B cell (primary cell): ENCODE data around the gene SRPX2.

ENCODE experiments used
- EZH2 ChIP-seq: IDR thresholded peaks from 2 replicates; pipeline ENCODE4 v1.6.1; 2012; ENCODE audit warnings: borderline replicate concordance, low read depth, mild to moderate bottlenecking, moderate library complexity, low read length; ENCODE audit not compliant: insufficient read depth, poor library complexity, severe bottlenecking
- TF ChIP-seq, protein P1 (sequence below): fragments of 200-600 bp; IDR thresholded peaks from one replicate; pipeline ENCODE4 v1.8.0; 2022; ENCODE audit warnings: antibody characterized with exemption, mild to moderate bottlenecking

DNA sequence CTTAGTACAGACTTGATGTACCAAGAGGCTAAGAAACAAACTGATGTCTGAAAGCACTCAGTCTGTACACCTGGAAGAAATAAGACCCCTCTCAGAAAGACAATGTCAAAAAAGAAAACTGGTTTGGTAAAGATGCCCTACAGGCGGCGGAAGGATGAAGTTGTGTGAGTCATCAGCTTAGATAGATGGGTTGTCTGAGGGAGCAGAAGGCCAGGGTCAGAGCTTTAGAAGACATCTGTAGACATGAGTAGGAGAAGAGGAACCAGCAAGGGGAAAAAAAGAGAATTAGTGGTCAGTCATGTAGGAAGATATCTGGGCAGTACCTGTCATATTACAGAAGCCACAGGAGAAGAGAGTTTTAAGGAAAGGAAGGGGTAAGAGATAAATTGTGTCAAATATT lies 8.3 kb downstream of the SRPX2 start:
- TF ChIP-seq, protein P1, sequence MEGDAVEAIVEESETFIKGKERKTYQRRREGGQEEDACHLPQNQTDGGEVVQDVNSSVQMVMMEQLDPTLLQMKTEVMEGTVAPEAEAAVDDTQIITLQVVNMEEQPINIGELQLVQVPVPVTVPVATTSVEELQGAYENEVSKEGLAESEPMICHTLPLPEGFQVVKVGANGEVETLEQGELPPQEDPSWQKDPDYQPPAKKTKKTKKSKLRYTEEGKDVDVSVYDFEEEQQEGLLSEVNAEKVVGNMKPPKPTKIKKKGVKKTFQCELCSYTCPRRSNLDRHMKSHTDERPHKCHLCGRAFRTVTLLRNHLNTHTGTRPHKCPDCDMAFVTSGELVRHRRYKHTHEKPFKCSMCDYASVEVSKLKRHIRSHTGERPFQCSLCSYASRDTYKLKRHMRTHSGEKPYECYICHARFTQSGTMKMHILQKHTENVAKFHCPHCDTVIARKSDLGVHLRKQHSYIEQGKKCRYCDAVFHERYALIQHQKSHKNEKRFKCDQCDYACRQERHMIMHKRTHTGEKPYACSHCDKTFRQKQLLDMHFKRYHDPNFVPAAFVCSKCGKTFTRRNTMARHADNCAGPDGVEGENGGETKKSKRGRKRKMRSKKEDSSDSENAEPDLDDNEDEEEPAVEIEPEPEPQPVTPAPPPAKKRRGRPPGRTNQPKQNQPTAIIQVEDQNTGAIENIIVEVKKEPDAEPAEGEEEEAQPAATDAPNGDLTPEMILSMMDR: no peak
- no peak for TF ChIP-seq EZH2
